Skeletal muscle satellite cell (primary cell): Measurements from ENCODE around the gene PCOLCE2.
A peak's percentile ranks its signal among the peaks of the same experiment; 100 is the strongest.
"Not testable (repeated sequence)": the region's sequence is repeated elsewhere in the genome, so short reads cannot be mapped to it uniquely, and the experiment has no call there.

Source experiments
- H3K27me3 ChIP-seq: 2 replicates; pipeline ENCODE4 v1.7.0; 2013; ENCODE audit warnings: low read length; ENCODE audit not compliant: control insufficient read depth, insufficient read depth
- H3K36me3 ChIP-seq: 2 replicates; pipeline ENCODE4 v1.7.0; 2013; ENCODE audit warnings: mild to moderate bottlenecking, control low read depth, low read length; ENCODE audit not compliant: insufficient read depth
- H3K4me1 ChIP-seq: 2 replicates; pipeline ENCODE4 v1.7.0; 2013; ENCODE audit warnings: low read length; ENCODE audit not compliant: control insufficient read depth, insufficient read depth
- H3K4me2 ChIP-seq: 2 replicates; pipeline ENCODE4 v1.7.0; 2013; ENCODE audit warnings: mild to moderate bottlenecking, low read length
- H3K4me3 ChIP-seq: 2 replicates; pipeline ENCODE4 v1.7.0; 2013; ENCODE audit warnings: low read length
- H3K9ac ChIP-seq: 2 replicates; pipeline ENCODE4 v1.7.0; 2013; ENCODE audit warnings: mild to moderate bottlenecking, low read depth, low read length, moderate library complexity
- H3K9me3 ChIP-seq: replicated peaks from 2 replicates; pipeline ENCODE4 v1.7.0; 2013; ENCODE audit warnings: mild to moderate bottlenecking, control low read depth, low read length

PCOLCE2 gene

GRCh38 chr3:142897807-142898206 is 8.9 kb upstream of the PCOLCE2 start:
- Histone ChIP-seq H3K4me3 (no peak overlapping the region), H3K36me3 (no peaks in the 10 kb centered on the region), H3K27me3 (no peaks in the 10 kb centered on the region), H3K4me1 (peaks cover 22% of the 10 kb centered on the region), H3K4me2 (no peak overlapping the region), H3K9me3 (no peaks in the 10 kb centered on the region), H3K9ac (no peak overlapping the region)

- Histone ChIP-seq H3K36me3 (no peaks in the 10 kb centered on the region), H3K4me3 (no peak overlapping the region), H3K9me3 (no peaks in the 10 kb centered on the region), H3K27me3 (no peaks in the 10 kb centered on the region), H3K9ac (no peak overlapping the region), H3K4me2 (no peak overlapping the region), H3K4me1 (peaks cover 15% of the 10 kb centered on the region)
These were observed 8.1 kb upstream of the PCOLCE2 start for GRCh38 chr3:142896996-142897395.

GRCh38 chr3:142896201-142896755 is 7.4 kb upstream of the PCOLCE2 start:
- no peaks in the 10 kb centered on the region for H3K27me3 ChIP-seq
- H3K9ac ChIP-seq, result no peak overlapping the region
- no peaks in the 10 kb centered on the region for H3K36me3 ChIP-seq
- H3K4me2 ChIP-seq, result peak overlapping the region; percentile 11
- H3K9me3 ChIP-seq, result no peaks in the 10 kb centered on the region
- H3K4me1 ChIP-seq, result peaks cover 15% of the 10 kb centered on the region
- H3K4me3 ChIP-seq, result no peak overlapping the region

- Histone ChIP-seq H3K4me2 (no peak overlapping the region), H3K4me3 (no peak overlapping the region), H3K27me3 (no peaks in the 10 kb centered on the region), H3K9ac (no peak overlapping the region), H3K4me1 (peaks cover 15% of the 10 kb centered on the region), H3K9me3 (no peaks in the 10 kb centered on the region), H3K36me3 (no peaks in the 10 kb centered on the region)
These were observed 5.6 kb upstream of the PCOLCE2 start for GRCh38 chr3:142894493-142894892.

GRCh38 chr3:142892714-142893113 is 3.8 kb upstream of the PCOLCE2 start:
- Histone ChIP-seq H3K27me3 (no peaks in the 10 kb centered on the region), H3K4me3 (no peak overlapping the region), H3K36me3 (no peaks in the 10 kb centered on the region), H3K9me3 (no peaks in the 10 kb centered on the region), H3K4me2 (no peak overlapping the region), H3K4me1 (peaks cover 22% of the 10 kb centered on the region), H3K9ac (no peak overlapping the region)

- H3K4me3 ChIP-seq, result no peak overlapping the region
- no peak overlapping the region for H3K9ac ChIP-seq
- no peak overlapping the region for H3K4me2 ChIP-seq
- no peaks in the 10 kb centered on the region for H3K9me3 ChIP-seq
- H3K27me3 ChIP-seq, result no peaks in the 10 kb centered on the region
- H3K36me3 ChIP-seq, result no peaks in the 10 kb centered on the region
- H3K4me1 ChIP-seq, result peaks cover 19% of the 10 kb centered on the region
These were observed 1.7 kb upstream of the PCOLCE2 start for GRCh38 chr3:142890592-142890991.

- H3K9me3 ChIP-seq, result no peaks in the 10 kb centered on the region
- H3K4me1 ChIP-seq, result peaks cover 19% of the 10 kb centered on the region
- H3K4me3 ChIP-seq, result peak overlapping the region; percentile 83
- peak overlapping the region; percentile 72 for H3K9ac ChIP-seq
- H3K4me2 ChIP-seq, result peak overlapping the region; percentile 88
- H3K36me3 ChIP-seq, result no peaks in the 10 kb centered on the region
- no peaks in the 10 kb centered on the region for H3K27me3 ChIP-seq
These were observed 530 bp upstream of the PCOLCE2 start for GRCh38 chr3:142889212-142890014.

GRCh38 chr3:142888099-142888480 is 793 bp downstream of the PCOLCE2 start:
- Histone ChIP-seq H3K4me3 (peak overlapping the region; percentile 83), H3K4me1 (peaks cover 19% of the 10 kb centered on the region), H3K9me3 (no peaks in the 10 kb centered on the region), H3K4me2 (peak overlapping the region; percentile 88), H3K9ac (peak overlapping the region; percentile 72), H3K27me3 (no peaks in the 10 kb centered on the region), H3K36me3 (no peaks in the 10 kb centered on the region)

GRCh38 chr3:142886940-142887339 is 1.9 kb downstream of the PCOLCE2 start:
- peaks cover 19% of the 10 kb centered on the region for H3K4me1 ChIP-seq
- no peak overlapping the region for H3K9ac ChIP-seq
- H3K4me2 ChIP-seq, result peak overlapping the region; percentile 88
- H3K27me3 ChIP-seq, result no peaks in the 10 kb centered on the region
- H3K4me3 ChIP-seq, result no peak overlapping the region
- no peaks in the 10 kb centered on the region for H3K9me3 ChIP-seq
- H3K36me3 ChIP-seq, result no peaks in the 10 kb centered on the region

- H3K4me2 ChIP-seq, result no peak overlapping the region
- H3K36me3 ChIP-seq, result no peaks in the 10 kb centered on the region
- H3K9me3 ChIP-seq, result no peaks in the 10 kb centered on the region
- no peak overlapping the region for H3K4me3 ChIP-seq
- no peak overlapping the region for H3K9ac ChIP-seq
- H3K27me3 ChIP-seq, result no peaks in the 10 kb centered on the region
- peaks cover 19% of the 10 kb centered on the region for H3K4me1 ChIP-seq
These were observed 2.9 kb downstream of the PCOLCE2 start for GRCh38 chr3:142886021-142886420.

GRCh38 chr3:142884531-142884930 is 4.4 kb downstream of the PCOLCE2 start:
- H3K9ac ChIP-seq, result no peak overlapping the region
- H3K4me2 ChIP-seq, result no peak overlapping the region
- no peaks in the 10 kb centered on the region for H3K9me3 ChIP-seq
- H3K4me1 ChIP-seq, result peaks cover 19% of the 10 kb centered on the region
- H3K36me3 ChIP-seq, result no peaks in the 10 kb centered on the region
- no peaks in the 10 kb centered on the region for H3K27me3 ChIP-seq
- H3K4me3 ChIP-seq, result no peak overlapping the region

- not testable (repeated sequence) for H3K9ac ChIP-seq, H3K4me3 ChIP-seq, H3K27me3 ChIP-seq, H3K4me2 ChIP-seq, H3K9me3 ChIP-seq, H3K36me3 ChIP-seq
- H3K4me1 ChIP-seq, result peaks cover 19% of the 10 kb centered on the region
These were observed 5.3 kb downstream of the PCOLCE2 start for GRCh38 chr3:142883534-142883933.
